Activated CD4-positive, alpha-beta T cell treated with anti-CD3 and anti-CD28 coated beads, Interleukin-2, amount 50 U/mL, for 24 hours (primary cell): ENCODE results near the gene PPP6R1.
A peak's percentile ranks its signal among the peaks of the same experiment; 100 is the strongest.
"Not testable (repeated sequence)": the region's sequence is repeated elsewhere in the genome, so short reads cannot be mapped to it uniquely, and the experiment has no call there.

ENCODE experiments used
- DNase-seq, 2 donors: peaks; one replicate each; pipeline ENCODE4 v3.0.0-alpha.2; 2020; ENCODE audit warnings: low read depth in 1 of 2, low spot score in 1 of 2

Gene PPP6R1

GRCh38 chr19:55224679-55225414, 34.0 kb downstream of the PPP6R1 start:
- not testable (repeated sequence) for DNase-seq

DNA sequence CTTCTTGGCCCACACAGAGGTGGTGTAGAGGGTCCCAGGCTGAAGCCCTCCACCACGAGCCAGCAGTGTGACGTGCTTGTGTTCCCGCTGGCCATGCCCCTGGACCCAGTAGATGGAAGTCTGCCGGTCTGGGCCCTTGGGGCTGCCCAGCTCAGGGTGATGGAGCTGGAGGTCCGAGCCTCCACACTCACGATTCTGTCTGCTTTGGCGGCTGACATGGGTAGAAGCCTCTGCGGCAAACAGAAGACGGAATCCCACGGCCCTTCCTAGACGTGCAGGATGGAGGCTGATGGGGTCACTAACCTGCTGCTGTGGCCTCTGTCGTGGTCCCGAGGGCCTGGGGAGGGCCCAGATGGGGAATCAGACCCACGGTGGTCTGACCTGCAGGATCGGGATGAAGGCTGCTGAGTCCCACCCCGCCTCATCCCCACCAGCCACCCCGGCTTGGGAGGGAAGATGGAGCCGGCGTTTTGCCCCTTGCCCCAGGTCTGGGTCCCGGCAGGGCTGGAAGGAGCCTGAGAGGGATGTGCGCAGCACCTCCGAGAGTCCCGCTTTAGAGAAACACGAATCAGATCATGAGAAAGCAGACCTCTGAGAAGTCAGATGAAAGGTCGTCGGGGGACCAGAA, 34.7 kb downstream of the PPP6R1 start:
- DNase-seq = no peak

DNA sequence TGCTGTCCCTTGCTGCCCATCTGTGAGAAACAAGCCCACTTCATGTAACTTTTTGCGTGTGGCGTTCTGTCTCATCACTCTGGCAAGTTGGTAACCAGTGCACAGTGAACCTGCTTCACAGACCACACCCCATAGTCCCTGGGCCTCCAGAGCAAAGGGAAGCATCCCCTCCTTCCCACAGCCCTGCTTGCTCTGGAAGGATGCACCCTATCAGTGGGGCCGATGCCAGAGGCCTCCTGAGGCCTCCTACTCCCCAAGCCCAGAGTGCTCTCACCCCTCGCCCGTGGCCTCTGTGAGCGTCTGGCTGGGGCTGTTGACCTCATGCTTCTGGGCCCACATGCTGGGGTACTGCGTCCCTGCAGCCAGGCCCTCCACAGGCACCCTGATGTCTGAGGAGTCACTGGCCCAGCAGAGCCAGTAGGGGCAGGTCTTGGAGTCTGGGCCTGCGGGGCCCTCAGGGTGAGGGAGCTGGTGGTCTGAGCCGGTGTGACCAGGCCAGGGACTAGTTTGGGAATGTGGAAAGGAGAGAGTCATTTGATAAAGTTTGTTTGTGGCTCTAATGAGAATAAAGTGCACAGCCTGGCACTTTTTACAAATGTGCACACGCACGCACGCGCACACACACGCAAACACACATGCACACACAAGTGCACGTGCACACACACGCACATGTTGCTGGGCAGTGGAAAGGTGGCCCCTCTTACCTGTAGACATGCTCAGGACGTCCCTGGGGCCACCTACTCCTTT, 35.4 kb downstream of the PPP6R1 start:
- DNase-seq = no peak

DNA sequence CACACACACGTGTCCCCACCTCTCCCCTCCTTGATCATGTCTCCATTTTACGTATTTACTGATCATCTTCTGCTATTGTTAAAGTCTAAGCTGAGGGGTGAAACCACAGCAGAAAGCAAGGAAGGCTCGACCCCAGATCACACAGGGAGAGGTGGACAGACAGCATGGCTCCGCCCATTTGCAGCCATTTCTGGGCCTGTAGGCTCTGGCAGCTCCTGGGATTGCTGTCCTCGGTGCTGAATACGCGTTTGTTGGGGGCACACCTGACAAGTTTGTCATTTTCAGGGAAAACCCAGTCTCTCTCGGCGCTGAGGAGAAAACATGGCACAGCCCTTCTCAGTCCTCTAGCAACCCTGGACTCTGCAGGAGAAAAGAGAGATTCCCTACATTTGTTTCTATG, 38.3 kb downstream of the PPP6R1 start:
- no peak for DNase-seq

- peak in 1 of 2 donors; percentile 51 for DNase-seq
These were observed 42.2 kb downstream of the PPP6R1 start for GRCh38 chr19:55216461-55217198.

GRCh38 chr19:55213547-55213946, 45.3 kb downstream of the PPP6R1 start:
- DNase-seq = no peak

- DNase-seq = peak in 1 of 2 donors; percentile 25
These were observed 46.4 kb downstream of the PPP6R1 start for GRCh38 chr19:55212447-55212846.

- DNase-seq = no peak
These were observed 48.9 kb downstream of the PPP6R1 start for GRCh38 chr19:55209693-55210472.

DNA sequence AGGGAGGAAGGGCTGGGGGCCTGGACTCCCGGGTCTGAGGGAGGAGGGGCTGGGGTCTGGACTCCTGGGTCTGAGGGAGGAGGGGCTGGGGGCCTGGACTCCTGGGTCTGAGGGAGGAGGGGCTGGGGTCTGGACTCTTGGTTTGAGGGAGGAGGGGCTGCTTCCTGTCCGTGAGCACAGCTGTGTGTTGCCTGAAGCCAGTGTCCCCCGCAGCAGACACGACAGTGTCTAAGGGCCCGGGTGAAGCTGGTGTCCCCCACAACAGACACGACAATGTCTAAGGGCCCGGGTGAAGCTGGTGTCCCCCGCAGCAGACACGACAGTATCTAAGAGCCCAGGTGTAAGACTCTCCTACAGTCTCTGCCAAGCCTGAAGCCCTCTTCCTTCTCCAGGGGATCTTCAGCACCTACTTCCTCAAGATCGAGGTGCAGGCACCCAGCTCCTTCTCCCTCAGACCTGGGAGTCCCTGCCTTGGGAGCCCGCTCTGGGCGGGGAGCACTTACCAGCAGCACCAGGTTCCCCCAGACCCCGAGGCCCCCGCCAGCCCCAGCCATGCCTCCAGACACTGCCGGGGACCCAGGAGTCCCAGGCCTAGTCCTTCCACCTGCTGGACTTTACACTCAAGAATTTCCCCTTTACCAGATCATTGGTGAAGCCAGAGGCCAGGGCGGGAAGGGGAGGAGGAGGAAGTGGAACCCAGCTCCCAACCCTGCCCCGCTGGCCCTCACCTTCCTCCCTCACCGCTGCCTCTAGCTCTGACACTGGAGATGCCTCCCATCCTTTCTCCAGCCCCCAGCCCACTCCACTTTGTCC, 49.7 kb downstream of the PPP6R1 start, which contains the start of gene PTPRH:
Gene PTPRH (minus strand): TSS at position 622 of the 813 bp plus-strand sequence. CDS start 68 bp downstream, at position 554.
- no peak for DNase-seq

GRCh38 chr19:55206664-55207500, 51.9 kb downstream of the PPP6R1 start:
- DNase-seq = peak in 1 of 2 donors; percentile 27

DNA sequence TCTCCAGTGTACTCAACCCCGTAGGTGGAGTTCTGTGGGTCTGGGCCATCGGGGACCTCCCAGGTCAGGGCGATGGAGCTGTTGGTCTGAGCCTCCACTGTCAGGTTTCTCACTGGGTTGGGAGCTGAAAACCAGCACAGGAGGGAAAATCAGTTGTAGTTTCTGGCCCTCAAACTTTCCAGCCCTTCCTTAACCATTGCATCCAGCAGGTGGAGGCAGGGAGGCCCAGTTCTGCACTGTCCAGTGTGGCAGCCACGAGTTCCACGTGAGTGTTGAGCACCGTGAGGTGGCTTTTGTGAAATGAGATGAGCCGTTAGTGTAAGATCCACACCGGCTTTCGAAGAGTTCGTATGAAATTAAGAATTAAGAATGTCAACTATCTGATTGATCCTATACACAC, 56.6 kb downstream of the PPP6R1 start:
- not testable (repeated sequence) for DNase-seq

- no peak for DNase-seq
These were observed 59.1 kb downstream of the PPP6R1 start for GRCh38 chr19:55199620-55200204.

GRCh38 chr19:55198651-55199050, 60.2 kb downstream of the PPP6R1 start:
- DNase-seq = no peak

- no peak for DNase-seq
These were observed 61.3 kb downstream of the PPP6R1 start for GRCh38 chr19:55197528-55197927.

GRCh38 chr19:55196803-55197202, 62.0 kb downstream of the PPP6R1 start:
- no peak for DNase-seq

DNA sequence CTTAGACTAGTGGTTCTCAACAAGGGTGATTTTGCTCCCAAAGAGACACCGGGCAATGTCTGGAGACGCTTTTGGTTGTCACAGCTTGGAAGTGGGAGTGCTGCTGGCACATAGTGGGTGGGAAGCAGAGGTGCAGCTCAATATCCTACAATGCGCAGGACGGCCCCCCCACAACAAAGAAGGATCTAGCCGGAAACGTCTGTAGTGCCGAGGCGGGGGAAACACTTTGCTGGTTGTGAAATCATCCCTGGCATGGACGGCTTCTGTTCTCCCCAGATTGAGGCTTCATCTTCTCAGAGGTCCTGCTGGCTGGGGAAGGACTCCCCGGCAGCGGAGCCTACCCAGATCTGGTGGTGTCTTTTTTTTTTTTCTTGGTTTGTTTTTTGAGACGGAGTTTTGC, 65.3 kb downstream of the PPP6R1 start:
- no peak for DNase-seq

DNA sequence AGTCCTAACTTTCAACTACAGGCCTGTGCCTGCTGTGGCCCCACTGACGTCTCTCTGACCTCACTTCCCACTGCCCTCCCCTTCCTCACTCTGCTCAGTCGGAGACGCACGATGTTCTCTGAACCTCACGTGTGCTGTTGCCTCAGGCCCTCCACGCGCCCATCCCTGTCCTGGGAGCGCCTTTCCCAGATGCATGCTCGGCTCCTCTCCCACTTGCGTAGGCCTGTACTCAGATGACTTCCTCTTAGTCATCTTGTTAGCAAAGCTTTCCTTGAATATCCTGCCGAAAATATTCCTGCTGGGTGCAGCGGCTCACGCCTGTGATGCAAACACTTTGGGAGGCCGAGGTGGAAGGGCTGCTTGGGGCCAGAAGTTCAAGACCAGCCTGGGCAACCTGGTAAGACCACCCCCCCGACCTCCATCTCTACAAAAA, 69.4 kb downstream of the PPP6R1 start:
- DNase-seq = no peak

DNA sequence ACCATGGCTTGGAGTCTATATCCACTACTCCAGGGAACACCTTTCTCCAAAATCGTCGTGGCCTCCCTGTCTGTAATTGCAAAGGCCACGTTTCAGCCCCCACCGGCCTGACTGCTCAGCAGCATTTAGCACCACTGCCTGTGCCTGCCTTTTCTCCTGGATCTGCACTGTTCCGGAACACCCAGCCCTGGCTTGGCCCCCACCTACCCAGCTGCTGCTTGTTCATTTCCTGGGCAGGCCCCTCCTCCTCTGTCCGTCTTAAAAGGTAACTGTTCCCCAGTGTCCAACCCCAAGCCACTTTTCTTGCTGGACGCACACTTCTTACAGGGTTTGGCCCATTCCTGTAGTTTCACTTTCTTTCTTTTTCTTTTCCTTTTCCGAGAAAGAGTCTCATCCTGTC, 70.2 kb downstream of the PPP6R1 start:
- DNase-seq = no peak
